Ascending aorta (tissue), 2 donors: ENCODE results near the gene SPDYE4. TPM values are rescaled to one million over a fixed set of nuclear protein-coding genes. Genes with fewer than 3 reads are reported as not detected.

ENCODE experiments used
- DNase-seq, 2 donors: peaks; one replicate each; pipeline ENCODE4 v3.0.0-alpha.2; 2019; ENCODE audit warnings: low spot score in 2 of 2
- H3K27ac ChIP-seq, 2 donors: fragments of 200-600 bp; sonication (generic); one replicate each; pipeline ENCODE4 v1.5.1; 2016 to 2017; ENCODE audit warnings: mild to moderate bottlenecking in 1 of 2
- H3K27me3 ChIP-seq: fragments of 200-600 bp; sonication (generic); one replicate; pipeline ENCODE4 v1.5.1; 2017
- H3K36me3 ChIP-seq, 2 donors: fragments of 200-600 bp; sonication (generic); one replicate each; pipeline ENCODE4 v1.5.1; 2016
- H3K4me1 ChIP-seq, 2 donors: fragments of 200-600 bp; sonication (generic); one replicate each; pipeline ENCODE4 v1.5.1; 2016 to 2017; ENCODE audit warnings: mild to moderate bottlenecking in 1 of 2
- H3K4me3 ChIP-seq, 2 donors: fragments of 200-600 bp; sonication (generic); one replicate each; pipeline ENCODE4 v1.5.1; 2016 to 2017; ENCODE audit warnings: mild to moderate bottlenecking in 1 of 2
- H3K9me3 ChIP-seq, 2 donors: fragments of 200-600 bp; sonication (generic); one replicate each; pipeline ENCODE4 v1.5.1; 2016
- intact Hi-C: fragments of 100-400 bp; cut with DNase I; formaldehyde crosslinking; loops from one replicate; pipeline ENCODE4 v1.15.1; 2023
- total RNA-seq: library from RNA; depleted of rRNA; stranded (reverse); fragments of >200 nt; gene quantifications from one replicate; pipeline ENCODE4 v1.1.0, GENCODE V29; 2016
- TF ChIP-seq, protein P1 (sequence below), 3 experiments: fragments of 200-600 bp in 2 of 3; fragments of 450-650 bp in 1 of 3; sonication (generic) in 2 of 3; IDR thresholded peaks; one replicate each; pipeline ENCODE4 v1.5.1; 2016 to 2019; ENCODE audit warnings: antibody characterized with exemption in 3 of 3, mild to moderate bottlenecking in 1 of 3, moderate library complexity in 1 of 3

The SPDYE4 gene
- total RNA-seq, 1 donor from 2014 or later, result not detected

DNA sequence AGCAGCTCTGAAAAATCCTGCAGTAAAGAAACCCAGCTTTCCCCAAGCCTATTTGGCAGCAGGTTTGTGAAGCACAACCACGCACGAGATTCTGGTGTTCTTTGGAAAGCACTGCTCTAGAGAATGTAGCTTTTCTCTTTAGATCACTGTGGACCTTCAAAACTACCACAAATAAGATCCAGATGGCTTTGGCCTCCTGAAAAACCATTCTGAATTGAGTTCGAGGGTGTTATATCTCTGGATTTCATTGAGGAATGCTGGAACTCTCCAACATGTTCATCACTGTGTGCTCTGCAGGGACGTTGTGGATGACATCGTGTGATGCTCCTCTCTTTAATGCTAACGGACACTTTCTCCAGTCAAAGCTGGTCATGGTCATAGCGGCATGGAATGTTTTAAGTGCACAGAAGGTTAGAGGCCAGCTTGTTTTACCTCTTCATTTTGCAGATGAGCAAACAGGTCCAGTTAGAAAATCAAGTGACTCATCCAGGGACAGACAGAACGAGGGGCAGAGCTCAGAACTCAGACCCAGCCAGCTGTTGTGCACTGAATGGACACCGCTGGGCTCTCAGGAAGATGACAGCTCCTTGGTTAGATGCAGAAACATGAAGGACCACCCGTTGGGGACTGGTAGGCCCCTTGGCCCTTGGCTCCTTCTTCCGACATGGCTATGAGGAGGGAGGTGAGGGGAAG is 50.9 kb downstream of the SPDYE4 start:
- TF ChIP-seq, protein P1, sequence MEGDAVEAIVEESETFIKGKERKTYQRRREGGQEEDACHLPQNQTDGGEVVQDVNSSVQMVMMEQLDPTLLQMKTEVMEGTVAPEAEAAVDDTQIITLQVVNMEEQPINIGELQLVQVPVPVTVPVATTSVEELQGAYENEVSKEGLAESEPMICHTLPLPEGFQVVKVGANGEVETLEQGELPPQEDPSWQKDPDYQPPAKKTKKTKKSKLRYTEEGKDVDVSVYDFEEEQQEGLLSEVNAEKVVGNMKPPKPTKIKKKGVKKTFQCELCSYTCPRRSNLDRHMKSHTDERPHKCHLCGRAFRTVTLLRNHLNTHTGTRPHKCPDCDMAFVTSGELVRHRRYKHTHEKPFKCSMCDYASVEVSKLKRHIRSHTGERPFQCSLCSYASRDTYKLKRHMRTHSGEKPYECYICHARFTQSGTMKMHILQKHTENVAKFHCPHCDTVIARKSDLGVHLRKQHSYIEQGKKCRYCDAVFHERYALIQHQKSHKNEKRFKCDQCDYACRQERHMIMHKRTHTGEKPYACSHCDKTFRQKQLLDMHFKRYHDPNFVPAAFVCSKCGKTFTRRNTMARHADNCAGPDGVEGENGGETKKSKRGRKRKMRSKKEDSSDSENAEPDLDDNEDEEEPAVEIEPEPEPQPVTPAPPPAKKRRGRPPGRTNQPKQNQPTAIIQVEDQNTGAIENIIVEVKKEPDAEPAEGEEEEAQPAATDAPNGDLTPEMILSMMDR (IDR thresholded peaks at IDR 0.05), result no peak
- Histone ChIP-seq H3K4me1 (peaks cover 12 to 22% of the 10 kb centered on the region in 2 donors), H3K4me3 (no peak overlapping the region), H3K27me3 (no peaks in the 10 kb centered on the region), H3K9me3 (no peaks in the 10 kb centered on the region), H3K27ac (peak overlapping the region; percentile 90 to 92), H3K36me3 (no peaks in the 10 kb centered on the region)
- DNase-seq, result peak in 1 of 2 donors; percentile 52
- intact Hi-C loops, result loop anchor here (5.0 kb wide), 1 partner anchor 35 kb away; the partner anchor contains the start of gene CCDC42

DNA sequence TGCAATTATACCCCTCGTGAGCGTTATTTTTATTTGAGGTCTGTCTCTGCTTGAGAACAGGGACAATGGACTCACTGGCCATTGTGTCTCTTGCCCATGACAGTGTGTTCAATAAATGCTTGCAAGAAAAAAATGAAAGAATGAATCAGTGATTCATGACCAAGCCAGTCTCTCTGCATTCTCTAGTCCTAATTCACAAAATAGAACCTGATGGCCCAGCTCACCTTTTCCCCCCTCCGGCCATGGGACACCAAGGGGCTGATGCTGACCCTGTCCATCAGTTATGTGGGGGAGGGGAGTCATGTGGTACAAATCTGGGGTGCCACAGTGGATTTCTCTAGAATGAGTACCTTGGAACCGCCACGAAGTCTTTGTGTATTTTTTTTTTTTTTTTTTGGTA is 51.9 kb downstream of the SPDYE4 start:
- DNase-seq, result peak in 1 of 2 donors; percentile 16
- Histone ChIP-seq H3K4me1 (peaks cover 12 to 22% of the 10 kb centered on the region in 2 donors), H3K27ac (peak overlapping the region; percentile 90 to 92), H3K36me3 (no peaks in the 10 kb centered on the region), H3K9me3 (no peaks in the 10 kb centered on the region), H3K27me3 (no peaks in the 10 kb centered on the region), H3K4me3 (no peak overlapping the region)
- intact Hi-C loops, result loop anchor here (5.0 kb wide), 1 partner anchor 36 kb away; the partner anchor contains the start of gene CCDC42
- TF ChIP-seq, protein P1 (IDR thresholded peaks at IDR 0.05), result no peak

GRCh38 chr17:8705427-8705826 is 52.9 kb downstream of the SPDYE4 start:
- peak overlapping the region; percentile 90 to 92 for H3K27ac ChIP-seq

DNA sequence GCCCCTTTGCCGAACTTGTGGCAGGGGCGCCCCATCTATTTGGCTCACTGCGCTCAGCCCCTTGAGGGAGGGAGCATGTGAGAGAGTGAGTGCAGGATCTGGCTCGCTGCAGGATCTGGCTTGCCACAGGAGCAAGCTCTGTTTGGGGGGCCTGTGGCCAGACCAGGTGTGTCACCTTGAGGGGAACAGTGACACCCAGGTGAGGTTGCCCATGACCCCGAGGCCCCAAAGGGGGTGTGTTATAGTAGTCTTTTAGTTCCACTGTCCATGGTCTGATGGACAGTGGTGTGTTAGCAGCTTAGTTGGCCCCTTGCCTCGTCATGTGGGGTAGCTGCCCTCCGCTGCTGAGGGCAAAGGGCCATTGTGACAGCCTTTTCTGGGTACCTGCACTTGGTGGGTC is 55.3 kb downstream of the SPDYE4 start:
- DNase-seq, result peak in 1 of 2 donors; percentile 35
- H3K9me3 ChIP-seq, result no peaks in the 10 kb centered on the region
- intact Hi-C loops, result no loop called here
- no peaks in the 10 kb centered on the region for H3K27me3 ChIP-seq
- H3K4me1 ChIP-seq, result peaks cover 24 to 32% of the 10 kb centered on the region in 2 donors
- TF ChIP-seq, protein P1 (IDR thresholded peaks at IDR 0.05), result no peak
- no peaks in the 10 kb centered on the region for H3K36me3 ChIP-seq
- no peak overlapping the region for H3K4me3 ChIP-seq
- H3K27ac ChIP-seq, result no peak overlapping the region

More at GRCh38 chr17:8705427-8705826, 52.9 kb downstream of the SPDYE4 start:
- Histone ChIP-seq H3K4me1 (peaks cover 12 to 22% of the 10 kb centered on the region in 2 donors), H3K36me3 (no peaks in the 10 kb centered on the region), H3K9me3 (no peaks in the 10 kb centered on the region), H3K4me3 (no peak overlapping the region), H3K27me3 (no peaks in the 10 kb centered on the region)
- intact Hi-C loops, result loop anchor here (5.0 kb wide), 1 partner anchor 37 kb away; the partner anchor contains the start of gene CCDC42
- peak in 1 of 2 donors; percentile 47 for DNase-seq
- TF ChIP-seq, protein P1 (IDR thresholded peaks at IDR 0.05), result no peak

GRCh38 chr17:8701754-8702153 is 56.6 kb downstream of the SPDYE4 start:
- Histone ChIP-seq H3K27ac (peak overlapping the region; percentile 1 to 2), H3K9me3 (no peaks in the 10 kb centered on the region), H3K4me1 (peaks cover 24 to 30% of the 10 kb centered on the region in 2 donors), H3K36me3 (no peaks in the 10 kb centered on the region), H3K4me3 (no peak overlapping the region), H3K27me3 (no peaks in the 10 kb centered on the region)
- DNase-seq, result peak in 1 of 2 donors; percentile 2
- TF ChIP-seq, protein P1 (IDR thresholded peaks at IDR 0.05), result no peak
- intact Hi-C loops, result no loop called here
